Measurements from ENCODE around the gene SLC4A3. TPM values are rescaled to one million over a fixed set of nuclear protein-coding genes. Genes with fewer than 3 reads are reported as not detected.

SLC4A3 gene
- total RNA-seq, 4 donors from 2014 or later: 2.3 to 29.4 (median 3.5) TPM

DNA sequence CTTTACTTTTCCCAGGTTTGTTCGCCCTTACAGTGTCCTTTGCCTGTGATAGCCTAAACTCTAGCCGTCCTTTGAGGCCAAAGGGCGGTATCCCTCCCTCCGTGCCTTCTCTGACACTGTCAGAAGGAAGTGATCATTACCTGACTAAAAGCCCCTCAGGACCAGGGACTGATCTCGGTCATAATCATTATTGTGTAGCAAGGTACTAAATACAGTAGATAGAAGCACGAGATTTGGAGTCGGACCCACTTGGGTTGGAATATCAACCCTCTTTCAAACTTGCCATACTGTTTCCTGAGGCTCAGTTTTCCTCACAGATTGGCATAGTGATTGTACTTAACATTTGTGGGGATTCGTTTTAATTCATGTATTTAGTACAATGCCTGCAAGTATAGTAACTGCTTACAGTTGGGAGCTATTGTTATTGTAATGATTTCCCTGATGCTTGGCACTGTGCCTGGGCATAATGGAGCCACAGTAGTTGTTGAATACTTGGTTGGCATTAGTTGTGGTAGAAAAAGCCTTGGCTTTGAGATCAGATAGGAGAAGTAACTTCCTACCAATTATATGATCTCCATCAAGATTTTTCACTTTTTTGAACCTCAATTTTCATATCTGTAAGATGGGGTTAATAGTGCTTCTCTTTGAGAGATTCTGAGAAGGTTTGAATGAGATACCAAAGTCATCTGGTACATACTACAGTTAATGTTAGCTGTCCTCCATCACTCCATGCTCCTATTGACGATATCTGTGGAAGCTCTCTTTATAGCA lies 28.9 kb upstream of the SLC4A3 start:
- intact Hi-C loops (cut with DNase I; ENCODE audit: low total_unique reads): no loop called here
- Histone ChIP-seq H3K4me3 (peak overlapping the region; percentile 56 to 63), H3K36me3 (no peaks in the 10 kb centered on the region), H3K27ac (peak overlapping the region; percentile 88 to 92), H3K9me3 (no peaks in the 10 kb centered on the region), H3K4me1 (no peaks in the 10 kb centered on the region), H3K27me3 (no peaks in the 10 kb centered on the region)
- no peak for DNase-seq
- TF ChIP-seq, protein P1, sequence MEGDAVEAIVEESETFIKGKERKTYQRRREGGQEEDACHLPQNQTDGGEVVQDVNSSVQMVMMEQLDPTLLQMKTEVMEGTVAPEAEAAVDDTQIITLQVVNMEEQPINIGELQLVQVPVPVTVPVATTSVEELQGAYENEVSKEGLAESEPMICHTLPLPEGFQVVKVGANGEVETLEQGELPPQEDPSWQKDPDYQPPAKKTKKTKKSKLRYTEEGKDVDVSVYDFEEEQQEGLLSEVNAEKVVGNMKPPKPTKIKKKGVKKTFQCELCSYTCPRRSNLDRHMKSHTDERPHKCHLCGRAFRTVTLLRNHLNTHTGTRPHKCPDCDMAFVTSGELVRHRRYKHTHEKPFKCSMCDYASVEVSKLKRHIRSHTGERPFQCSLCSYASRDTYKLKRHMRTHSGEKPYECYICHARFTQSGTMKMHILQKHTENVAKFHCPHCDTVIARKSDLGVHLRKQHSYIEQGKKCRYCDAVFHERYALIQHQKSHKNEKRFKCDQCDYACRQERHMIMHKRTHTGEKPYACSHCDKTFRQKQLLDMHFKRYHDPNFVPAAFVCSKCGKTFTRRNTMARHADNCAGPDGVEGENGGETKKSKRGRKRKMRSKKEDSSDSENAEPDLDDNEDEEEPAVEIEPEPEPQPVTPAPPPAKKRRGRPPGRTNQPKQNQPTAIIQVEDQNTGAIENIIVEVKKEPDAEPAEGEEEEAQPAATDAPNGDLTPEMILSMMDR (IDR thresholded peaks at IDR 0.05): no peak
- no peak for TF ChIP-seq POLR2A (IDR thresholded peaks at IDR 0.05)

DNA sequence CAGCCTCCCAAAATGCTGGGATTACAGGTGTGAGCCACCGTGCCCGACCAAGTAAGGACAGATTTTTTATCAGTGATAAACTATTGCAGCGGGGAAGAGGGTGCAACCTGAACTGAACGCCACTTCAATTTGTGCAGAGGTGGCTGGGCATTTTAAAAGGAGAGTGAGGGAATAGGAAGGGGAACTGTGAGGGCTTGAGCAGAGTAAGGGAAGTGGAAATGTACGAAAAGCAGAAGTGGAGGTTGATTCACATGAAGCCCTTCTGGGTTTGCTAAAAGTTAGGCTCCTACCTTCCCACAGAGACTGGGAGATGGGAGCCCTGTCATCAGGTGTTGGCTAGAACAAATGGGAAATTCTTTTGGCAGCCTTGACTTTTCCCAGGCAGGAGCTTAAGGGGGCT lies 23.7 kb upstream of the SLC4A3 start:
- Histone ChIP-seq H3K36me3 (no peaks in the 10 kb centered on the region), H3K27ac (no peak overlapping the region), H3K27me3 (no peaks in the 10 kb centered on the region), H3K4me3 (no peak overlapping the region), H3K9me3 (no peaks in the 10 kb centered on the region), H3K4me1 (no peaks in the 10 kb centered on the region)
- TF ChIP-seq, protein P1 (IDR thresholded peaks at IDR 0.05): no peak
- no peak for TF ChIP-seq POLR2A (IDR thresholded peaks at IDR 0.05)
- intact Hi-C loops (cut with DNase I; ENCODE audit: low total_unique reads): no loop called here
- DNase-seq: no peak

DNA sequence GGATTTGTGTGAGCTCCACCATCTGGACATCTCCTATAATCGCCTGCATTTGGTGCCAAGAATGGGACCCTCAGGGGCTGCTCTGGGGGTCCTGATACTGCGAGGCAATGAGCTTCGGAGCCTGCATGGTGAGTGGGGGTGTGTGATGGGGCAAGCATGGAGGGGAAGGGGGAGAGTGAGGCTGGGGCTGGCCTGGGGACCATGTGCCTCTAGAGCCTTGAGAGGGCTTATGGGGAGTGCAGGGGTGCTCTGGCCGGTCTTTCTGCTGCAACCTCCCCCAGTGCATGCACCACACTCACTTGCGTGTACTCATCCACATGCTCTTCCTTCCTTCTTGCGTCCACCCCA lies 21.8 kb upstream of the SLC4A3 start:
- intact Hi-C loops (cut with DNase I; ENCODE audit: low total_unique reads): no loop called here
- no peak overlapping the region for H3K4me3 ChIP-seq
- no peaks in the 10 kb centered on the region for H3K9me3 ChIP-seq
- H3K4me1 ChIP-seq: peaks cover 0 to 6% of the 10 kb centered on the region in 2 donors
- TF ChIP-seq, protein P1 (IDR thresholded peaks at IDR 0.05): no peak
- no peak for TF ChIP-seq POLR2A (IDR thresholded peaks at IDR 0.05)
- no peaks in the 10 kb centered on the region for H3K36me3 ChIP-seq
- DNase-seq: no peak
- H3K27ac ChIP-seq: no peak overlapping the region
- H3K27me3 ChIP-seq: no peaks in the 10 kb centered on the region

DNA sequence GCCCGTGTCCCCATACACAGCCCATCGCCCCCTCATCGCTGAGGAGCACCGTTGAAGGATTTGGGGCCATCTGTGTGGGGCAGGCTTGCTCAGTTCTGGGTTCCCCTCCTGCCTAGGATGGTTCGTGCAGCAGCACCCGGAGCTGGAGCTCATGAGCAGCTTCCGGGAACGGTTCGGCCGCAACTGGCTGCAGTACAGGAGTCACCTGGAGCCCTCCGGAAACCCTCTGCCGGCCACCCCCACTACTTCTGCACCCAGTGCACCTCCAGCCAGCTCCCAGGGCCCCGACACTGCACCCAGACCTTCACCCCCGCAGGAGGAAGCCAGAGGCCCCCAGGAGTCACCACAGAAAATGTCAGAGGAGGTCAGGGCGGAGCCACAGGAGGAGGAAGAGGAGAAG lies 19.5 kb upstream of the SLC4A3 start:
- Histone ChIP-seq H3K4me1 (peaks cover 0 to 6% of the 10 kb centered on the region in 2 donors), H3K27me3 (no peaks in the 10 kb centered on the region), H3K36me3 (no peaks in the 10 kb centered on the region), H3K4me3 (no peak overlapping the region), H3K27ac (peak overlapping the region in 1 of 2 donors; percentile 84), H3K9me3 (no peaks in the 10 kb centered on the region)
- TF ChIP-seq POLR2A (IDR thresholded peaks at IDR 0.05): no peak
- TF ChIP-seq, protein P1 (IDR thresholded peaks at IDR 0.05): no peak
- intact Hi-C loops (cut with DNase I; ENCODE audit: low total_unique reads): no loop called here
- no peak for DNase-seq

DNA sequence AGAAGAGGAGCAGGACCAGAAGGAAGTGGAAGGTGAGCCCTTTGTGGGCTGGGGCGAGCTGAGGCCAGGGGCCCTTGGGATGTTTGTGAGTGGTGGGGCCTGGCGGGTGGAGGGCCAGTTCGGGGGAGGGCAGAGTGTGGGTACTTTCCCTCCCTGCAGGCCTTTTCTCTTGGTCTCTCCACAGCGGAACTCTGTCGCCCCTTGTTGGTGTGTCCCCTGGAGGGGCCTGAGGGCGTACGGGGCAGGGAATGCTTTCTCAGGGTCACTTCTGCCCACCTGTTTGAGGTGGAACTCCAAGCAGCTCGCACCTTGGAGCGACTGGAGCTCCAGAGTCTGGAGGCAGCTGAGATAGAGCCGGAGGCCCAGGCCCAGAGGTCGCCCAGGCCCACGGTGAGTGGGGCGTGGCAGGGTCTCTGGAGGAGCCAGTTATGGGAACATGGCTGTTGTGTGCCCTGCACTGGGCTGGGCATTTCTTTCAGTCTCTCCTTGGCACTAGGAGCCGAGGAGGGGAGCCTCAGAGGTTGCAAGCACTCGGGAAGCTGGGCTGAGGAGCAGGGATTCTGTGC lies 18.9 kb upstream of the SLC4A3 start:
- Histone ChIP-seq H3K27ac (peak overlapping the region; percentile 84 to 85), H3K4me3 (no peak overlapping the region), H3K9me3 (no peaks in the 10 kb centered on the region), H3K4me1 (peaks cover 0 to 6% of the 10 kb centered on the region in 2 donors), H3K36me3 (no peaks in the 10 kb centered on the region), H3K27me3 (no peaks in the 10 kb centered on the region)
- no peak for DNase-seq
- TF ChIP-seq, protein P1 (IDR thresholded peaks at IDR 0.05): no peak
- intact Hi-C loops (cut with DNase I; ENCODE audit: low total_unique reads): no loop called here

Data from uterus (tissue), 4 donors.